SIG-M5 treated with dmso at 0.1 percent for 504 hours (cell line): ENCODE data around the gene DCDC2.
"Not testable (repeated sequence)": the region's sequence is repeated elsewhere in the genome, so short reads cannot be mapped to it uniquely, and the experiment has no call there.

Experiments used
- DNase-seq: peaks from one replicate; lab custom pipeline; 2025; ENCODE audit not compliant: unreplicated experiment; lab: John Stamatoyannopoulos, UW

The DCDC2 gene

DNA sequence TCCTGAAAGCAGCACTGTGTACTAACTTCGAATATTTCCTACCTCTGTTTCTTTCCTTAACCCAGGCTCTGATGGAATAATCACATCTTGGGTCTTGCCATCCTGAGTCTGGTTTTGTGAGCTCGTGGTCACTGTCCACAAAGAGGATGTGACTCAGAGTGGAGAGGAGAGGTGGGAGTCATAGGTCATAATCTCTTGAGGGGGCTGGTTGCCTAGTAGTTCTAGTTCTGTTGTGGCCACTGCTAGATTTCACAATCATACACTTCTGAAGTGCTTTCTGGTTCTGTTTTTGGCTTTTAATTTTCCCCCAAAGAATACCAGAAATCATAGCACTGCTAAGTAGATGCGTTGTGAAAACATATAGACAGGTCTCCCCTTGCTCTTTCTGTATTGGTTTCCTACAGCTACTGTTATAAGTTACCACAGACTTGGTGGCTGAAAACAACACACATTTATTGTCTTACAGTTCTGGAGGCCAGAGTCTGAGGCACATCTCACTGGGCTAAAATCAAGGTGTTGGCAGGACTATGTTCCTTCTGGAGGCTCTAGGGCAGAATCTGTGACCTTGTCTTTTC, 129.1 kb downstream of the DCDC2 start:
- peak; percentile 22 for DNase-seq

DNA sequence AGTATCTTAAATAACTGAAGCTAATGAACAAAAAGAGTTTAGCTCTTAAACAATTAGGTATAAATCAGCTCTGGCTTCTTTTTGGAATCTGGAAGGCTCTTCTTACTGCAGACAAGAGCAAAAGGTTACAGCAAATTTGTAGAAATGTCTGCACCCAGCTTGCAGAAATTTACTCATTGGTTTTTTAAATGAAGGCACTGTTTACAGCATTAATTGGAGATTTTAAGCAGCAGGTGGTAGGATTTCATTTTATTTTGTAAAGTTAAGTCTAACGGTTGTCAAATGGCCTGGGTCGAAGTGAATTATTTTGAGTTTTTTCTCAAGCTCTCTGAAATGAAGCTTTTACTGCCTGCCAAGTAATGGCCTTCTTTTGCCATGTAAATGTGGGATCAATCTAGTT, 129.7 kb downstream of the DCDC2 start:
- no peak for DNase-seq

DNA sequence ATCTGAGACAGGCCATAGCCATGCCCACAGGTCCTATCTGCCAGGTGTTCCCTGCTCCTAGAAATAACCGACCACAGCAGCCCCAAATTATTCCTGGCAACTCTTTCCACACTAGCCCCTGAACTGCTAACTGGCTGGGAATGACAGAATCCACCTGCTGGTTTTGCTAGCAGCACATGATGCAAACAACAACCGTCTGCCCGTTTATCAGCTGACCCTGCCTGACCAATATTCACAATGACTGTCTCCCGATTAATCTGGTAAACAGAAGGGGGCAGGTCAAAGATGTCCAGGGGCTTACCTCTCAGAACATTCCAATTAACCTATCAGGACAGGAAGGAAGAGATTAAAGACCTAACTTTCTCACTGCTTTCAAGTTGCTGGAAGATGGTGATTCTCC, 130.3 kb downstream of the DCDC2 start:
- DNase-seq: no peak

- no peak for DNase-seq
Observed at GRCh38 chr6:24226541-24226940, 131.3 kb downstream of the DCDC2 start.

DNA sequence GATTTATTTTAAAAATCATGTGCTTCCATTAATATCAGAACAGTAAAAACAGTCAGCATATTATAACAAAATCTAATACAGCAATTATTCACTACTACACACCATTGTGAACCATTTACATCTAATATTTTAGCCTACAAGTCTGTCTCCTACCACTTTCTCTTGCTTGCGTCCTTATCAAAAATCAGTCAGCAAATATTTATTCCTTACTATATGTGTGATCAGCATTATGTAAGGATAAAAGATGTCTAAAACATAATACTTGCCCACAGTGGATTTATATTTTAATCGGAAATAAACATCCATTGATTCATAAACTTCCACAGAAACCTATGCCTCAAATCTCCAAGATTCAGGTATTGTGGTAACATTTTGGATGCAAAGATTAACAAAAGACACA, 132.0 kb downstream of the DCDC2 start:
- no peak for DNase-seq

GRCh38 chr6:24223115-24223919, 134.5 kb downstream of the DCDC2 start:
- no peak for DNase-seq

DNA sequence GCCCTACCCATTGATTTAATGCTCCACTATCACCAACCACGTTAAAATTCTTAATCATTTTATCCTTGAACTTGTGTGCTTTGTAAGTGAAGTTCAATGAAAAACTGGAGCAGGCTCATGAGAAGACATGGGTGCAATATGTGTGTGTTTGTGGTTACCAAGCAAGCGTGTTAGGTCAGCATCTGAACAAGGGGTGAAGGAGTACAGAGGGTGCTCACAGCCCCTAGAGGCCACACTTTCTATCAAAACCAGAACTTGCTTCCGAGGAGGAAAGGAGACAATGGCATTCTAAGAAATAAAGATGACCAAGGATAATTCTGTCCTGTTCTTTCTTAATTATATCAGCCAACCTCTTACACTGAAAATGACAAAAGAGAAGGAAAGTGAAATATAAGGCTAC, 138.2 kb downstream of the DCDC2 start:
- DNase-seq: no peak

DNA sequence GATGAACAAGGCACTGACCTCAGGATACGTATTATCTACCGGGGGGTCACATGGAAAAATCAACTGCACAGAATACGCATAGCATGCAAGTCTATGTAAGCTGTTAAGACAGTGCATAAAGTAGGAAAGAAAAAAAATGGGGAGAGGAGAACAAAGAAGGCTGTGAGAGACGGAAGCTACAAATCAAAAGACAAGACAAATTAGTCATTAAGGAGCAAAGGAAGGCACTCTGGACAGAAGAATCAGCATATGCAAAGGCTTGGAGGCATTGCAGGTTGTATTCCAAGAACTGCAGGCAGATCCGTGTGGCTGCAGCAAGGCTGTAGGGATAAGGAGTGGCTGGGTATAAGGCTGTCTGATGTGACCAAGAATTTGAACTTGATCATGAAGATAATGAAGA, 142.9 kb downstream of the DCDC2 start:
- no peak for DNase-seq

GRCh38 chr6:24207413-24207812, 150.4 kb downstream of the DCDC2 start:
- no peak for DNase-seq

- peak; percentile 42 for DNase-seq
Observed at GRCh38 chr6:24205020-24205492, 152.8 kb downstream of the DCDC2 start.

DNA sequence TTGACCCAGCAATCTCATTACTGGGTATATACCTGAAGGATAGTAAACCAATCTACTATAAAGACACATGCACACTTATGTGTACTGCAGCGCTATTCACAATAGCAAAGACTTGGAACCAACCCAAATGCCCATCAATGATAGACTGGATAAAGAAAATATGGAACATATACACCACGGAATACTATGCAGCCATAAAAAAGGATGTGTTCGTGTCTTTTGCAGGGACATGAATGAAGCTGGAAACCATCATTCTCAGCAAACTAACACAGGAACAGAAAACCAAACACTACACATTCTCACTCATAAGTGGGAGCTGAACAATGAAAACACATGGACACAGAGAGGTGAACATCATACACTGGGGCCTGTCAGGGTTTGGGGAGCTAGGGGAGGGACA, 153.7 kb downstream of the DCDC2 start:
- DNase-seq: not testable (repeated sequence)

DNA sequence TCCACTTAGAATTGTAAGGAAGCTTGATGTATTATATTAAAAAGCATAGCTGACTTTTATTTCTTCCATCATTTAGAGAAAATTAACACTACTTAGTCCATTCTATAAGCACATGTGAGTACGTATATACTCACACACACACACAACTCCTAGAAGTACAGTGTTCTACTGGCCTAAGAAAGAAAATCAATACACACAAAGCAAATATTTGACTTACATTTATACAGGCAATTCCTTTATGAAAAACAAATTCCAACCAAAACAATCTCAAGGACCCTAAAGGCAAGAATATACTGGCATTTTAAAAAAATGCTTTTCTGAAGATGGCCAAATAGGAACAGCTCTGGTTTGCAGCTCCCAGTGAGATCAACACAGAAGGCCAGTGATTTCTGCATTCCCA, 160.0 kb downstream of the DCDC2 start:
- DNase-seq: no peak

- DNase-seq: no peak
Observed at GRCh38 chr6:24195836-24196597, 161.8 kb downstream of the DCDC2 start.

GRCh38 chr6:24194978-24195700, 162.7 kb downstream of the DCDC2 start:
- no peak for DNase-seq

GRCh38 chr6:24193364-24193763, 164.5 kb downstream of the DCDC2 start:
- no peak for DNase-seq

DNA sequence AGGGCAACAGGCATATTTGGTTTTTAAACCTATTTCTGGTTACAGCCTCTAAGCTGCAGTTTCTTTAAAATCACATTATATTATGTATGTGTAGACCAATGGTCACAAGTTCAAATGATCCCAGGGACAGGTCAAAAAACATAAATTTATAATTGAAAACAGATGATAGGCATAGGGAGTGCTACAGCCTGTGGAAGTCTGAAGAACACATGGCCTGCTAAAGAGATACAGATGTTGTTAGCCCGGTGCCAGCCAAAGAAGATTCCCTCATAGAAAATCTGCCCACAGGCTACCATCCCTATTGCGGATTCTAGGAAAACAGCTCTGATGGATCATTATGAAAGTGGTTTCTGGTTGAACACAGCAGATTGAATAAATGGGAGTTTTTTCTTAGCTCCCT, 166.5 kb downstream of the DCDC2 start:
- no peak for DNase-seq

GRCh38 chr6:24188578-24189080, 169.2 kb downstream of the DCDC2 start:
- no peak for DNase-seq

DNA sequence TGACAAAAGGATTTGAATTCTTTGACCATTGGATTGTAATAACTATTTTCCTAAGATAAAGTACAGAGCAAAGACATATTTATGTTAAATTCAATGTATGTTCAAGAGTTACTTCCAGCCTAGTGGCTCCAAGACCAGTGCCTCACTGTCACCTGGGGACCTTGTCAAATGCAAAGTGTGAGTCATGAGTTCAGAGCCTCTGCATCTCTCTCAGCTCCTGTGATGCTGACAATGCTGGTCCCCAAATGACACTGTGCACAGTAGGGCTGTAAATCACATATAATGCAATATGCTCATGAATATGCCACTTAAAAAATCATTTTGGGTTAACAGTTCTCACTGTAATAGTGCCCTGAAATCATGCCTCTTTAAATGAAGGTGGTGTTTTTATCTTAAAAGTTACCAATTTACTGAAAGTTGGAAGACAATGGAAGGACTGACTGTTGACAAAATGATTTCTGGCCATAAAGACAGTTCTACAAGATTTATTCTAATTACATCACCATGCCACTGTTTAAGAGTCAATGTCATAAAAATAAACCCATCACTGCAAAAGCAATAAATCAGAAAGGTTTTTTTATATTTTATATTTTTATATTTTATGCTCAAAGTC, 169.8 kb downstream of the DCDC2 start:
- DNase-seq: no peak

DNA sequence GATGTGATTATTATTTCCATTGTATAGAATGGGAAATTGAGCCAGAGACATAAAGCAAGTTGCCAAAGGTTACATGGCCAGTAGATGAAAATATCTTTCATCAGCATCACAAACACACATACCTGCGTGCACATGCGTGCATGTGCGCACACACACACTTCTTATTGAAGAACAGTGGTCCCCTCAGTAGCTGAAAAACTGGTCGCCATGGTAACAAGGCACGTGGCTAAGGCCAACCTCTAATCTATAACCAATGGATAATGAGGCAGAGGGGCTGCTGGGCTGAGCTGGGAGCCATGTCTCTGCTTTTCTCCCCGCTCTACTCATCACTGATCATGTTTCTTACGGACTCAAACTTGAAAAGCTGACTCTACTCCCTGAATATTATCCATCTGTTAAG, 171.5 kb downstream of the DCDC2 start:
- no peak for DNase-seq

GRCh38 chr6:24183584-24183983, 174.3 kb downstream of the DCDC2 start:
- DNase-seq: no peak

GRCh38 chr6:24157886-24158285, 200.0 kb downstream of the DCDC2 start:
- DNase-seq: no peak
